ENCODE results near the gene RNF123.
"Not testable (repeated sequence)": the region's sequence is repeated elsewhere in the genome, so short reads cannot be mapped to it uniquely, and the experiment has no call there.

Gene RNF123

DNA sequence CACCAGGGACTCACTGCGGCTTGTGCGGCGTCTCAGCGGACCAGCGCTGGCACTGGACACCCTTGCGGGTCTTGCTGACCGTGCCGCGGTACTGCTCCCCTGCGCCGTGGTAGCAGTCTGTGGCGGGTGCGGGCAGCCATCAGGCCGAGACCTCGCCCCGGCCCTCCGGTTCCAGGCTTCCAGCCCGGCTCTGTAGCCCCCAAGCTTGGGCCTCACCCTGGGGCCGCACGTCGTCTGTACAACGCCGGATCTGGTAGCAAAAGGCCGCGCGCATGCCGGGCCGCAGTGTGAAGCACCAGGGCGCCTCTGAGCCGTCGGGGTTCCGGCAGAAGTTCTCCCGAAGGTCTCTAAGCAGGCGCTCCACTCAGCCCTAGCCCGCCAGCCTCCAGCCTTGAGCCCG lies 3.5 kb upstream of the RNF123 start:
- H3K9me3 ChIP-seq (ENCODE audit: insufficient read depth, low read depth, low read length); H3K4me1 ChIP-seq (ENCODE audit: insufficient read depth, low read length); H3K4me3 ChIP-seq (ENCODE audit: low read length); H3K27me3 ChIP-seq (ENCODE audit: insufficient read depth, low read length); H3K9ac ChIP-seq (ENCODE audit: low read depth, low read length); H3K27ac ChIP-seq (ENCODE audit: low read length): not testable (repeated sequence)
- H3K36me3 ChIP-seq (ENCODE audit: insufficient read depth, low read depth, low read length): peaks cover 37% of the 10 kb centered on the region

DNA sequence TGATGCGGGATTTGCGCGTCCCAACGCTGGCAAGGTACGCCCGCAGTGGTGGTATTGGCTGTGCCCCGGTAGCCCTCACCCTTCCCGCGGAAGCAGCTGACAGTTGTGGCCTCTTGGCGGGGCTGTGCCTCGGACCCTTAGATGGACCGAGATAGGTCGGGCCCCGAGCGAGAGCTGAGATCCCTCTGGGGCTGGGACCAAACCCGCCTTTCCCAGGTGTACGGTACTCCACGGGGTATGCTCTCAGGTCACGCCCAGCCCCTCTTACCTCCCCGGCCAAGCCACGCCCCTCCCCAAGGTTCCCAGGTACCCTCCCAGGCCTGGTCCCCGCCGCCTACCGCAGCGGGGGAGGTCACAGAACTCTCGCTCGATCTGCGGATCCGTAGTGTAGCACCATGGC lies 3.0 kb upstream of the RNF123 start:
- H3K4me1 ChIP-seq (ENCODE audit: insufficient read depth, low read length); H3K9me3 ChIP-seq (ENCODE audit: insufficient read depth, low read depth, low read length); H3K27ac ChIP-seq (ENCODE audit: low read length); H3K27me3 ChIP-seq (ENCODE audit: insufficient read depth, low read length): not testable (repeated sequence)
- Histone ChIP-seq H3K4me3 (ENCODE audit: low read length) (peak overlapping the region; percentile 74), H3K9ac (ENCODE audit: low read depth, low read length) (peak overlapping the region; percentile 79; the same call in 1 of the 2 replicates), H3K36me3 (ENCODE audit: insufficient read depth, low read depth, low read length) (peaks cover 32% of the 10 kb centered on the region)

DNA sequence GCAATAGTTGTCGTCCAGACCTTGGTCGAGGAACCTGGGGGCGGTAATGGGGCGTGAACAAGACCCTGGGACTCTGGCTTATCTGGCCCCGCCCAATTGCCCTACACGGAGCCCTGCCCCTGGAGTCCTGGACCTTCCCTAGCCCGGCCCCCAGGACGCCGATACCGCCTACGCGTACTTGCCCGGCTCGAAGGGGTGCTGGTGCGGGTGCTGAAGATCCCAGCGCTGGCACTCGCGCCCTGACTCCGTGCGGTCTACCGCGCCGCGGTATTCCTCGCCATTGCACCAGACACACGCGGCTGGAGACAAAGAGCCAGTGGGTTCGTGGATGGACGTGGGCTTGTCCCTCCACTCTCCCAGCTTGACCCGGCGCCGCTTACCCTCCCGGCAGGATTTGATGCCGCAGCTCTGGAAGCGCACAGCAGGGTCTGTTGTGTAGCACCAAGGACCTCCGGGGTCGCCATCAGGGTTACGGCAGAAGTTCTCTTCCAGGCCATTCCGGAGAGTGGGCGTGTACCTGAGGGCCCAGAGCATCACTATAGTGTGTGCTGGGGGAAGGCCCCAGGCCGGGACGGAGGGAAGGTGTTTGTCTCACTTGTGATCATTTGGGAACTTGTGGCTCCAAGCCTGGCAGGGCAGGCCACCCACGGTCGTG lies 2.5 kb upstream of the RNF123 start:
- H3K27ac ChIP-seq (ENCODE audit: low read length); H3K27me3 ChIP-seq (ENCODE audit: insufficient read depth, low read length); H3K9me3 ChIP-seq (ENCODE audit: insufficient read depth, low read depth, low read length); H3K4me1 ChIP-seq (ENCODE audit: insufficient read depth, low read length): not testable (repeated sequence)
- peaks cover 26% of the 10 kb centered on the region for H3K36me3 ChIP-seq (ENCODE audit: insufficient read depth, low read depth, low read length)
- peak overlapping the region; percentile 79; the same call in 1 of the 2 replicates for H3K9ac ChIP-seq (ENCODE audit: low read depth, low read length)
- H3K4me3 ChIP-seq (ENCODE audit: low read length): peak overlapping the region; percentile 74

DNA sequence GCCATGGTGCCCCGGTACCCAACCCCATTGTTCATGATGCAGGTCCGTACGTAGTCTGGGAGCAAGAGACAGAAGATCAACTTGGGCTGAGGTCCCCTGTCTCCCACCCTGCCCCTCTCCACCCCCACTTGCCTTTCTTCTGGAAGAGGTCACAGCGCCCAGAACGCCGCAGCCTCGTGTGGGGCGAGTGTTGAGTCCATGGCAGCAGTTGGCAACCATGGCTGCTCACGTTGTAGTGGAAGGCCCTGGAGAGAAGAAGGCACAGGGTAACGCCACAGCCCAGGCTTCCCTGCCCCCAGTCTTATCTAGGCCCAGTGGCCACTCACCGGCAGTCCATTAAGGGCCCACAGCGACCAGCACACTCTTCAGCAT lies 1.9 kb upstream of the RNF123 start:
- peak overlapping the region; percentile 79; the same call in 1 of the 2 replicates for H3K9ac ChIP-seq (ENCODE audit: low read depth, low read length)
- peaks cover 21% of the 10 kb centered on the region for H3K36me3 ChIP-seq (ENCODE audit: insufficient read depth, low read depth, low read length)
- not testable (repeated sequence) for H3K9me3 ChIP-seq (ENCODE audit: insufficient read depth, low read depth, low read length); H3K27ac ChIP-seq (ENCODE audit: low read length); H3K4me1 ChIP-seq (ENCODE audit: insufficient read depth, low read length); H3K27me3 ChIP-seq (ENCODE audit: insufficient read depth, low read length)
- H3K4me3 ChIP-seq (ENCODE audit: low read length): peak overlapping the region; percentile 74

DNA sequence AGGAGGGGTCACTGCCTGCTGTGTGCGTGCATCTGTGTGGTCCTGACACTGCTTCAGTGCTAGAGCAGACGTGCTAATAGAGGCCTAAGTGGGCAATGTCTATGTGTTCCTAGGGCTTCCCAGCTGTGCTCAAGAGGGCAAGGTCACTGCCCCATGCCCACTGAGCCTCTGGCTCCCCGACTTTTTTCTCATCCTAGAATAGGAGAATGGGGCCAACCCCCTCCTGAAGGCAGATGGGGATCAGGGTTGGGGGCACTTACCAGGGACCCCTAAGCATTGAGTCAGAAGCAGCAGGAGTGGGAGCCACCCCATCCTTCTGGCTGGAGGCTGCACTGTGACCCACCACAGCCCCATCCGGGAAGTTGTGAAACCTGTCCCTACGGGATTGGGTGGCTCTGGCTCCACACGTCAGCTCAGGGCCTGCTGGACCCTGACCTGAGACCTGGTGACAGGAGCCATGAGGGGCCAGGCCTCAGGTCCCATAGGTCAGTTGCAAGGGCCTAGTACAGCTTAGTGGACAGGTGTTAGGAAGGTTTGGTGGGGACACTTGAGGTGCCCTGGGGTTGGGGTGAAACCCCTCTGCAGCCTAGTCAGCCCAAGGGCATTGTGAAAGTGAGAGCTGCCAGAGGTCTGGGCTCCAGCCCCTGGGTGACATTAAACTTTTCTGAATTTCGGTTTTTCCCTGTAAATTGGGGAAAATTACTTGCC lies 865 bp upstream of the RNF123 start:
- H3K27ac ChIP-seq (ENCODE audit: low read length); H3K27me3 ChIP-seq (ENCODE audit: insufficient read depth, low read length); H3K9me3 ChIP-seq (ENCODE audit: insufficient read depth, low read depth, low read length); H3K4me1 ChIP-seq (ENCODE audit: insufficient read depth, low read length): not testable (repeated sequence)
- H3K9ac ChIP-seq (ENCODE audit: low read depth, low read length): peak overlapping the region; percentile 88; the same call in 1 of the 2 replicates
- peaks cover 10% of the 10 kb centered on the region for H3K36me3 ChIP-seq (ENCODE audit: insufficient read depth, low read depth, low read length)
- H3K4me3 ChIP-seq (ENCODE audit: low read length): peak overlapping the region; percentile 89

DNA sequence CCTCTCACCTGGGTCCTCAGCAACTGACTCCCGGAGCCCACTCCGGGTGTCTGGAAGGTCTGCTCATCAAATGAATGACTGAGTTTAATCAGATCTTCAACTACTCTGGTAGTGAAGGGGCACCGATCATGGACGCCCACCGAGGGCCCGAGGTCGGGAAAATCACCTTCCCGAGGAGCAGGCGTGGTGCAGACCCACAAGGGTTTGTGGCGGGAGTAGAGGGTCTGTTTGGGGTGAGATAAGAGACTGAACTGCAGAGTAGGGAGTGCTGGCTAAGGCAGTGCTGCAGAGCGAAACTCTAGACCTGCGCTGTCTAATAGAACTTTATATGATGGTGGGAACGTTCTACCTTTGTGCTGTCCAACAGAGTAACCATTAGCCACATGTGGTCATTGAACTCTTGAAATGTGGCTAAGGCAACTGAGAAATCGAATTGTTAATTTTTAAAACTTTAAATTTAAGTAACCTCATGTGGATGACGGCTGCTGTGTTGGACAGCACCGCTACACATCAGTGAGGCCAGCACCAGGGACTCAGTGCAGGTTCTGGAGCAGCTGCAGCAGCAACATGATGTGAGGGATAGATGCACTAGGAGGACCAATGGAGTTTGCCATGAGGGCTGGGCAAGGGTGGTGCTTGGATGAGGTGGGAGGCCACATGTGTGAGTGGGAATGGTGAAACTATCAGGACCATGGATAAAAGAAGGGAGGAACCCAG lies 709 bp downstream of the RNF123 start:
- H3K36me3 ChIP-seq (ENCODE audit: insufficient read depth, low read depth, low read length); H3K27me3 ChIP-seq (ENCODE audit: insufficient read depth, low read length); H3K27ac ChIP-seq (ENCODE audit: low read length); H3K4me1 ChIP-seq (ENCODE audit: insufficient read depth, low read length); H3K9me3 ChIP-seq (ENCODE audit: insufficient read depth, low read depth, low read length): not testable (repeated sequence)
- peak overlapping the region; percentile 89 for H3K4me3 ChIP-seq (ENCODE audit: low read length)
- H3K9ac ChIP-seq (ENCODE audit: low read depth, low read length): peak overlapping the region; percentile 88; the same call in 1 of the 2 replicates

DNA sequence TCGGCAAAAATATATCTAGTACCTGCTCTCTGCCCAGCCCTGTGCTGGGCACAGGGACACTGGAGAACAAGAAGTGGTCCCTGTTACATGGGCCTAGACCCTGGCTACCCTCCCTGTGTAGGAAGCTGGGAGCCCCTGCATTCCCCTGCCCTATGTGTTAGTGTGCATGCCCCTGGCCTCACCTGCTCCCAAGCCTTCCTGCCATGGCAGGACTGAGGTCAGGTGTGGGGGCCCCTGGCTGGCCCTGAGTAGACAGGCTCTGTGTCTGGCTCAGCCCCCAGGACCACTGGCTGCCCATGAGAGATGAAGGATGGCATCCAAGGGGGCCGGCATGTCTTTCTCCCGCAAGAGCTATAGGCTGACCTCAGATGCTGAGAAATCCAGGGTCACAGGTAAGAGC lies 1.5 kb downstream of the RNF123 start:
- not testable (repeated sequence) for H3K27me3 ChIP-seq (ENCODE audit: insufficient read depth, low read length); H3K9me3 ChIP-seq (ENCODE audit: insufficient read depth, low read depth, low read length); H3K36me3 ChIP-seq (ENCODE audit: insufficient read depth, low read depth, low read length); H3K4me3 ChIP-seq (ENCODE audit: low read length); H3K27ac ChIP-seq (ENCODE audit: low read length); H3K4me1 ChIP-seq (ENCODE audit: insufficient read depth, low read length); H3K9ac ChIP-seq (ENCODE audit: low read depth, low read length)

DNA sequence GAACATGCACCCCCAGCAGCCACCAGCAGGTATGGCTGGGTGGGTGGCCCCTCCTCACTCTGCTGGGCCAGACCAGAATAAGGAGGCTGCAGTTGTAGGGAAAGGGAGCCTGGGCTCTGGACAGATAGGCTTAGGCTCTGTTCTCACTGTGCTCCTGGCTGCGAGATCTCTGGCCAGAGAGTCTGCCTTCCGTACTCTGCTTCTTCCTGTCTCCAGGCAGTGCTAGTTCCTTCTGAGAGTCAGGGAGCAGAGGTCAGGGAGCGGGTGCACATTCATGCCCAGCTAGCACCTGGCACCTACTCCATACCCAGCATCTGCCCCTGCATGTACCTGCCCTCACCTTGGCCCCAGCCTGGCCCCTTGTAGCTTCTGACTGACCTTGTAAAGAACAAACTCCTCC lies 2.1 kb downstream of the RNF123 start:
- not testable (repeated sequence) for H3K36me3 ChIP-seq (ENCODE audit: insufficient read depth, low read depth, low read length); H3K9ac ChIP-seq (ENCODE audit: low read depth, low read length); H3K4me1 ChIP-seq (ENCODE audit: insufficient read depth, low read length); H3K27me3 ChIP-seq (ENCODE audit: insufficient read depth, low read length); H3K4me3 ChIP-seq (ENCODE audit: low read length); H3K27ac ChIP-seq (ENCODE audit: low read length); H3K9me3 ChIP-seq (ENCODE audit: insufficient read depth, low read depth, low read length)

DNA sequence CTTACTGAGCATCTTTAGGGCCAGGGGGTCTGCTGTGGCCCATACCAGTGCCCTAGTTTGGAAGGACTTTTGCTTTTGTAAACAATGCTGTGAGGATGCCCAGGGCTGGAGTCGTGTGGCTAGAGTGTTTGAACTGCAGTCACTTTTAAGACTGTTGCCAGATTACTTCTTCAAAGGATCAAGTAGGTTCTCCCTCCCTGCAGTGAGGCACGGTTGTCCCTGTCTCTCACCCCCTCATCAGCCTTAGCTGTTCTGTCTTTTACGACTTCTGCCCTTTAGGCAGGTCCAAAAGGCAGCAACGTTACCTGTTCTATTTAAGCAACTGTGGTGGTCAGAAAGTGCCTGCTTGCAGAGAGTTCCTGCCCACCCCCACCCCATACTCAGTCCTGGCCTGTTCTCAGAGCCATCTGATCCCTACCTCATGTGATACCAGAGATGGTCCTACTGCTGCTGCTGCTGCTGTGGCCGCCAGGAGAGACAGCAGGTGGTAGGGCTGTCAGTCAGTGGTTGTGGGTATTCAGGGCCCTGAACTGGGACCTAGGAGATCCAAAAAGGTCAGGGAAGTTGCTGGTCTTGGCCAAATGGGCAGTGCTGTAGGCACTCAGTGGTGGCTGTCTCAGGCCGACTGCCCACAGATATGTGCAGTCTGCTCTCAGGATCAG lies 5.2 kb downstream of the RNF123 start:
- not testable (repeated sequence) for H3K4me1 ChIP-seq (ENCODE audit: insufficient read depth, low read length); H3K9me3 ChIP-seq (ENCODE audit: insufficient read depth, low read depth, low read length); H3K27ac ChIP-seq (ENCODE audit: low read length); H3K27me3 ChIP-seq (ENCODE audit: insufficient read depth, low read length); H3K4me3 ChIP-seq (ENCODE audit: low read length); H3K9ac ChIP-seq (ENCODE audit: low read depth, low read length); H3K36me3 ChIP-seq (ENCODE audit: insufficient read depth, low read depth, low read length)

DNA sequence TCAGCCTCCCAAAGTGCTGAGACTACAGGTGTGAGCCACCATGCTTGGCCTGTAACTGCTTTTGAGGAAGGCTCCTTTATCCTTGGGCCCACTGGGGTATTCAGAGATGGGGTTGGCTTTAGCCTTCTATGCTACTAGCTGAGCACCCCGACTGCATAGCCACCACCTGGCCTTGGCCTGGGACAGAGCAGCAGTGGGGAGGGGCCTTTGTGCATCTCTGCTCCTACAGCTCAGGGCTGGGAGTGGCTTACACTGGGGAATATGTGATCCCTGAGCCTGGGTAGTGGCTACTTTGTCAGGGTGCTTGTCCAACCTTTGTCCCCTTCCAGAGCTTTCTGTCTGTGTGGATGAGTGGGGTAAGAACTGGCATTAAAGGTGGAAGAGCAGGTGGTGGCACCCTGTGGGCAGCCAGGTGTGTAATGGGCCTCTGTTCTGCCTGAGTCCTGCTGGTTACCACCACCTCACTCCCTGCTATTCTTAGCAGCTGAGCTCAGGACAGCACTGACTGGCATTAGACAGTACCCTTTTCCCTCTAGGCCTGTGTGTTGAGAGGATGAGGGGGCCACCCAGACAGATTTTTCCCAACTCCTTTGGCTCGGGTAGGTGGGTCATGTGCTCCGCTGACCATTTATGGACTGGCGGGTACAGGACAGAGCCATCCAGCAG lies 6.1 kb downstream of the RNF123 start:
- H3K27me3 ChIP-seq (ENCODE audit: insufficient read depth, low read length); H3K9ac ChIP-seq (ENCODE audit: low read depth, low read length); H3K9me3 ChIP-seq (ENCODE audit: insufficient read depth, low read depth, low read length); H3K4me3 ChIP-seq (ENCODE audit: low read length); H3K27ac ChIP-seq (ENCODE audit: low read length); H3K4me1 ChIP-seq (ENCODE audit: insufficient read depth, low read length); H3K36me3 ChIP-seq (ENCODE audit: insufficient read depth, low read depth, low read length): not testable (repeated sequence)

DNA sequence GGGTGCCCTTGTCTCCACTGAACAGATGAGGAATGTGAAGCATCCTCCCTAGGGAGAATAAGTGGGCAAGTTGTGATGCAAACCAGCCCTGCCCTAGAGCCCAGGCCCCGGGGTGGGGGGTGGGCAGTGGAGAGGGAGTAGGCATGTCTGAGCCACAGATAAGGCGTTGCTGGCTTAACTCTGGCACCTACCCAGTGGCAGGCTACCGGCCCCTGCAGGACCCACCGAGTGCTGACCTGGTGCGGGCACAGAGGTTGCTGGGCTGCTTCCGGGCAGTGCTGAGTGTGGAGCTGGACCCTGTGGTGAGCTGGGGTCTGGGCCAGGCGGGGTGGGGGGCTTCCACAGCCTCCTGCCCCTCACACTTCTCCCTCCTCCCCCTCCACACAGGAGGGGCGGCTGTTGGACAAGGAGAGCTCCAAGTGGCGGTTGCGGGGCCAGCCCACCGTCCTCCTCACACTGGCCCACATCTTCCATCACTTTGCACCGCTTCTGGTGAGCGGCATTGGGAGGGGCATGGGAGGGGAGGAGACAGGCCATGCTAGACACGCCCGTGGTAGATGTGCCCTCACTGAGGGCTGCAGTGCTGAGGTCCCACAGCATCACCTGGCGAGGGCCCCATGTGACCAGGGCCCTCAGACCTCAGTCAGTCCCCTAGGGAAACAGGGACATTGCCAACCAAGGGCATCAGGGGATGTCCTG lies 10.1 kb downstream of the RNF123 start:
- Histone ChIP-seq H3K27me3 (ENCODE audit: insufficient read depth, low read length) (no peaks in the 10 kb centered on the region), H3K9me3 (ENCODE audit: insufficient read depth, low read depth, low read length) (no peaks in the 10 kb centered on the region), H3K9ac (ENCODE audit: low read depth, low read length) (no peak overlapping the region), H3K4me1 (ENCODE audit: insufficient read depth, low read length) (0 out of 2 replicates have a peak, but pooled peaks cover 3% of the 10 kb centered on the region), H3K27ac (ENCODE audit: low read length) (no peak overlapping the region), H3K36me3 (ENCODE audit: insufficient read depth, low read depth, low read length) (peaks cover 20% of the 10 kb centered on the region), H3K4me3 (ENCODE audit: low read length) (no peak overlapping the region)
